ENCODE results near the gene NUP50.
"Not testable (repeated sequence)": the region's sequence is repeated elsewhere in the genome, so short reads cannot be mapped to it uniquely, and the experiment has no call there.

The NUP50 gene

DNA sequence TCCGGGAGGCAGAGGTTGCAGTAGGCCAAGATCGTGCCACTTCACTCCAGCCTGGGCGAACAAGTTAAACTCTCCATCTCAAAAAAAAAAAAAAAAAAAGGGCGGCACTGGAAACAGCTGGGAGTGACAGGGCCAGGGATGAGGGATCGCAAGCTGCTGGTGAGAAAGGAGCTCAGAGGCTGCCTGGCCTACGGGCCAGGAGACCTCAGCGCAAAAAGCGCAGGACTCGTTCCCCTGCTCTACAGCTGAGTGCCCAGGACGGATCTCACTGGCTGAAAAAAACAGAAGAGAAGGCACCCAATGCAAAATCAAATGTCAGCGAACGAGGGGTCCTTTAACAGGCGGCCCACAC, 650 bp upstream of the NUP50 start:
- DNase-seq, result no peak

DNA sequence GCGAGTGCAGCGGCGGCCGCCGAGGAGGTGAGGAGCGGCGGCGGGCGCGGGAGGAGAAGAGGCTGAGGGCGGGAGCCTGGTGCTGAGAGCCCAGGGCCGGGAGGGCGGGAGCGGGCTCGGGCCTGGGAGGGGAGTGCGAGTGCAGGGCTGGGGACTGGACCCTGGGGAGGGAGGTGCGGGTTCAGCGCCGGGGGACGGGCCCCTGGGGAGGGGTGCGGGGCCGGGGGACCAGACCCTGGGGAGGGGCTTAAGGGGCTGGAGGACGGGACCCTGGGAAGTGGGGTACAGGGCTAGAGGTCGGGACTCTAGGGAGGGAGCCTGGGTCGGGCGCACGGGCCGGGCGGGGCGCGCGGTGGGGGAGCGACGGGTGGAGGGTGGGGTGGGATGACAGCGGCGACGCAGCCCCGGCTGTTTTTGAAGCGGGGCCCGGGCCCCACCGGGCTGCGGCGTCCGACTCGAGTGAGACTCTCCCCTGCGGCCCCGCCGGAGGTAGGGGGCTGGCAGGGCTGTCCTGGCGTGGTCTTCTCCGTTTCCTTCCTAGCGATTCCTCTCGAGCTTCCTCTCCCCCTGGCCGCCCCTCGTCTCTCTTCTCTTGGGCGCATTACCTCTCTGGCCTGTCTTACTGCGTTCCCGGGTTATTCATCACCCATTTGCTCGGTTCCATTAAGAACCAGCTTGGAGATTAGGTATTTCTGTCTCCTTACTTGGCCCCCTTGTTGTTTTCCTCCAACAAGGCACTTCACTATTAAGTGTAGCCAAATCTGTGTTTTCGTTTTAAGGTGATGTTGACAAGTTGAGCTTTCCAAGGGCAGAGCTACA, 754 bp downstream of the NUP50 start:
- peak; percentile 15 for DNase-seq

GRCh38 chr22:45166932-45167331, 3.2 kb downstream of the NUP50 start:
- DNase-seq, result no peak

DNA sequence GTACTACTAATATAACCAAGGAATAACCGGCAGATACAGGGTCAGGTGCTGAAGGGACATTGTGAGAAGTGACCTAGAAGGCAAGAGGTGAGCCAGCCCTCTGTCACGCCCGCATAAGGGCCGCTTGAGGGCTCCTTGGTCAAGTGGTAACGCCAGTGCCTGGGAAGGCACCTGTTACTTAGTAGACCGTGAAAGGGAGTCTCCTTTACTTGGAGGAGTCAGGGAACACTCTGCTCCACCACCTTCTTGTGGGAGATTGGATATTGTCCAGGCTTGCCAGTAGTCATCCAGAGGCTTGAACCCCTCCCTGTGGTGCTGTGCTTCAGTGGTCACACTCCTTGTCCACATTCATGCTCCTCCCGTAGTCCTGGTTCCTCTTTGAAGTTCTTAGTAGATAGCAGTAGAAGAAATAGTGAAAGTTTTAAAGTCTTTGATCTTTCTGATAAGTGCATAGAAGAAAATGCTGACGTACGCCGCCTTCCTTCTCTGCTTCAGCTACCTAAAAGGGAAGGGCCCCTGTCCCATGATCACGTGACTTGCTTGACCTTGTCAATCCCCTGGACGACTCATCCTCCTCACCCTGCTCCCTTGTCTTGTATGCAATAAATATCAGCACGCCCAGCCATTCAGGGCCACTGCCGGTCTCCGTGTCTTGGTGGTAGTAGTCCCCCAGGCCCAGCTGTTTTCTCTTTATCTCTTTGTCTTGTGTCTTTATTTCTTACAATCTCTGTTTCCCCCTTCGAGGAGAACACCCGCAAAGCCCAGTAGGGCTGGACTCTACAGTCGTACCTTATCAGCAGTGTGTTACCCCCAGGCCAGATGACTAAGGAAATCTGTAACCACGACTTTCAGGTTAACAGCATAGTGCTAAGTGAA, 6.1 kb downstream of the NUP50 start:
- DNase-seq, result no peak

DNA sequence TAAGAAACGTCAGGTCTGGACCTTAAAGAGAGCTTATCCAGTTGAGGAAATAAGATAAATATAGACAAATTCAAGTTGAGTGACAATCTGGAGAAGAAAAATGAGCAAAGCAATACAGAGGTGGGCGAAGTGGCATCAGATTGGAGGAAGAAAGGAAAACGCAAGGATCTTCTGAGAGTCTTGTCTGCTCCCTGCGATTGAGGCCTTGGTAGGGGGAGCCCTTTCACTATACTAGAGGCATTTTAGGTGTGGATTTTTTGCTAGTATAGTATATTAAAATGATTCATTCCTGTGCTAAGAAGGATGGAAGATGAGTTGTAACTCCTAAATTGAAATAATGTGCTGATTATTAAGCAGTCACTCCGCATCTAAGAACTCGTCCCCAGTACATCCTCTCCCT, 8.1 kb downstream of the NUP50 start:
- DNase-seq, result no peak

GRCh38 chr22:45172881-45173585, 9.3 kb downstream of the NUP50 start:
- DNase-seq, result peak; percentile 64

DNA sequence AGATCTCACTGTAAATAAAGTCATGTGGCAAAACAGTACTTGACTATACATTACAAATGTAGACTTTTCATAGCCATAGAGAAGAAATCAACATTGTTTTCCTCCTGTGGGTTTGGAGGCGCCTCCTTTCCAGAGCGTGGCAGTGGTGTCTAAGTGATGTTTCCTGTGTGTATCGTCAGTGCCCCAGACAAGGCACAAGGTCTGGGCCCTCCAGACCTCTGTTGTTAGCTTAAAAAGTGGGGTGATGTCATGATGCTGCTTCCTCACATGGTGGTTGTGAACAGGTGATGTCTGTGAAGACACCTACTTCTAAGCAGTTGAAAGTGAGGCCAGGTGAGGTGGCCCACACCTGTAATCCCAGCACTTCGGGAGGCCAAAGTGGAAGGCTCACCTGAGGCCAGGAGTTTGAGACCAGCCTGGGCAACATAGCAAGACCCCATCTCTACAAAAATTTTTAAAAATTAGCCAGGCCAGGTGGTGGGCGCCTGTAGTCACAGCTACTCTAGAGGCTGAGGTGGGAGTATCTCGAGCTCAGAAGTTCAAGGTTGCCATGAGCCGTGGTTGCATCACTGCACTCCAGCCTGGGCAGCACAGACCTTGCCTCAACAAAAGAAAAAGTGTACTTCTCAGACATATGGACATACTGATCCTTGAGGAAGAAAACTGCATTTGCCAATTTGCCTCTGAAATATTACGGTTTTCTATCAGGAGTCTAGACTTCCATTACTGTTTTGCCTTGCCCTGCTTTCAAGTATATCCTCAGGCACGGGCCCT, 15.7 kb downstream of the NUP50 start:
- peak; percentile 56 for DNase-seq

- DNase-seq, result no peak
Measured at GRCh38 chr22:45180146-45180679, 16.5 kb downstream of the NUP50 start.

- DNase-seq, result no peak
Measured at GRCh38 chr22:45181240-45181639, 17.5 kb downstream of the NUP50 start.

- no peak for DNase-seq
Measured at GRCh38 chr22:45181766-45182165, 18.0 kb downstream of the NUP50 start.

DNA sequence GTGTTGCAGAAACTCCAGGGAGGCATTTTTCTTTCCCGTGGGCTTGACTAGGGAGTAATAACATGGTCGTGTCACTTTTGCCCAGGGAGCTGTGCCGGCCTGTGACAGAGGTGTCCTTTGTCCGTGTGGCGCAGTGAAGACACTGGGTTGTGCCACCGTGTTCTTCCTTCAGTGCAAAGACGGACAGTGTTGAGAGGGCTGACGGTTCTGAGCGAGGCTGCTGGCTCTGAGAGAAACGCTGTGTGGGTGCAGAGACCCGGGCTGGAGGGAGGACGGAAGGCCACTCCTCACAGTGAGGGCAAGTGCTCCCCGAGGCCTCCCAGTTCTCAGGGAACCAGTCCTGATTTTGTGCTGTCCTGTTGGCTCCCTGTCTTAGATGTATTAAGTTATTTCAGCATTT, 20.2 kb downstream of the NUP50 start:
- DNase-seq, result no peak

DNA sequence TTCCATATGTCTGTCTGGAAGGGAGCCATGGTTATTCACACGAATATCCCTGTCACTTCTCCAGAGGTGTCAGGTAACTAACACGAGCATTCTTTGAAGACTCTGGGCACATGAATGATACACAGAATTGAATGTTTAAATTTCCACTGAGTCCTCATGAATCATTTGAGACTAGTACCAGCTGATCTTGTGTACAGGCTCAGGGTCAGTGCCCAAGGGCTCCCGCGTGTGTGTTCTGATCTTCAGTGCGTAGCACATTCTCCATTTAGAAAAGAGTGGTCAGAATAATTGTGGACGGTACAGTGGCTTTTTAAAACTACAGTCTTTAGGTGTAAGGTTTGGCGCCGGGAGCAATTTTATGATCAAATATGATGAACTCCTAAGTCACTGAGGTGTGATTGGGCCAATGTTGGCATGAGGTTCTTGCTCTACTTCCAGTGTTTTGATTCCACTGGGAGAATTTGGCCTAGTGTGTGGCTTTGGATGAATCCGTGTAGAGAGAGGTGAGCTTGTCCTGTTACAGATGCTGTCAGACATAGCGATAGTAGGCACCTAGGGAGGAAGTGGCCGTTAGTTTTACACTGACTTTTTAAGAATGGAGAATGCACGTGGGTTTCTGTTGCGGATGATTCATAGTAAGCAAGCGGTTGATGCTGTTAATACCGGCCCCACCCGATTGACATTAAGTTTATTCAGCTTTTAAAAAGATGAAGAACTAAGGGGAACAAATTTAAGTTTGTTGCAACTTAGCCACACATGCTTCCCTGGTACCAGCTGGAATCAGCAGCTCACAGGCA, 22.2 kb downstream of the NUP50 start:
- no peak for DNase-seq

DNA sequence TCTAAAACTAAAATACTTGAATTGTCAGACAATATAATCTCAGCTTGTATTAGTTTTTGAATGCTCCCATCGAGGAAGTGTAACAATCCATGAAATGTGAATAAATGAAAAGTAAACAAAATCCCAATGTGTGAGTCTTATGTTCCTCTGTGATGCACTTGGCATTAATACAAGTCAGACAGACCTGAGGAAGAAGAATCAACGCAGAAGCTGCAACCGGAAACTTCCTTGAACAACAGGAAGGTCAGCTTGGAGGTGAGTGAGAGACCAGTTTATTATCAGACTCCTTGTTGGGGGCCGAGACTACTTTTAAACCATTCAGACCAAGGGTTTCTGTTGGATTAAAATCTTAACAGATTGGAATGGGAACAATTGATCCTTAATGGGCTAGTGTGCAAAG, 24.2 kb downstream of the NUP50 start:
- DNase-seq, result no peak

GRCh38 chr22:45188779-45189178, 25.1 kb downstream of the NUP50 start:
- DNase-seq, result no peak

- DNase-seq, result no peak
Measured at GRCh38 chr22:45190202-45190872, 26.6 kb downstream of the NUP50 start.

GRCh38 chr22:45191746-45192145, 28.0 kb downstream of the NUP50 start:
- DNase-seq, result not testable (repeated sequence)

DNA sequence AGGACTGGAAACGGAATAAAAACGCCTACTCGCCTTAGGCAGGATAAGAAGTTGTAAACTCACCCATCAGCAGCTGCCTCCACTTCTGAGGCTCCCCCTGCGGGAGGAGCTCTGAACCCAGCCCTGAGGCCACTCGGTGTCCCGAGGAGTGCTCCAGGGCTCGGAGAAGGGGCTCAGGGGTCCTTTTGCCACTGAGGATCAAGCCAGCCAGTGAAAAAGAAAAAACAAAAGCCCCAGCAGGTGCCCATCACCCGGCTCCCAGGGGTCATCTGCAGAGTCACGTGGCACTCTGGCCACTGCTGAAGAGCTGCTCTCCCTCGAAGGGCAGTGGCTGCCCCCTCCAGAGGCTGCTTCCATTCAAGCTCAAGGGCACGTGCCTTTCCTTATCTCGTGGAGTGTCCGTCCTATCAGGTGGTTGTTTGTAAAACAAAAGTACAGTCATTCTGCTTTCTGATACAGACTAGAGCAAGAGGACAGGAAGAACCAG, 29.0 kb downstream of the NUP50 start:
- DNase-seq, result no peak

GRCh38 chr22:45194686-45195085, 31.0 kb downstream of the NUP50 start:
- DNase-seq, result no peak

GRCh38 chr22:45195616-45196015, 31.9 kb downstream of the NUP50 start:
- DNase-seq, result no peak

DNA sequence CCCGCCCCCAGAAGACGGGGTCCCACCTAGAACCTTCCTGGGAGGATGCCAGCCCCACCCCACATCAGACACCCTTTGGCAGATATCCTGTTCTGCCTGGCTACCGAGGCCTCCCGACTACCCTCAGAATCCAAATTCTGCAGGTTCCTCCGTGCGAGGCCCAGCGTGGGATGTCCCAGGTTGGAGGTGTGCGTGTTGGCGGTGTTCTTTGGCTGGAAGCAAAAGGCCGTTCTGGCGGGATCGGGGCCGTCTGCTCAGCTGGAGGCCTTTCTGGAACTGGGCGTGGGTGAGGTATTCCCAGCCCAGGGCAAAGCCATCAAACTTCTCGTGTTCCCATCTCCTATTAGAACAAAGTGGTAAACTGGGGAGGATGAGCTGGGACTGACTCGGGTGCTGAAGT, 32.6 kb downstream of the NUP50 start:
- no peak for DNase-seq

All from CD4-positive, alpha-beta T cell treated with Interleukin-4 for 4 hours (primary cell).